ENCODE measurements around the gene DAB2. TPM values are rescaled to one million over a fixed set of nuclear protein-coding genes. Genes with fewer than 3 reads are reported as not detected.
A peak's percentile ranks its signal among the peaks of the same experiment; 100 is the strongest.

The DAB2 gene
- total and polyA plus RNA-seq, 4 donors: 29.6 to 112 (median 69.8) TPM

DNA sequence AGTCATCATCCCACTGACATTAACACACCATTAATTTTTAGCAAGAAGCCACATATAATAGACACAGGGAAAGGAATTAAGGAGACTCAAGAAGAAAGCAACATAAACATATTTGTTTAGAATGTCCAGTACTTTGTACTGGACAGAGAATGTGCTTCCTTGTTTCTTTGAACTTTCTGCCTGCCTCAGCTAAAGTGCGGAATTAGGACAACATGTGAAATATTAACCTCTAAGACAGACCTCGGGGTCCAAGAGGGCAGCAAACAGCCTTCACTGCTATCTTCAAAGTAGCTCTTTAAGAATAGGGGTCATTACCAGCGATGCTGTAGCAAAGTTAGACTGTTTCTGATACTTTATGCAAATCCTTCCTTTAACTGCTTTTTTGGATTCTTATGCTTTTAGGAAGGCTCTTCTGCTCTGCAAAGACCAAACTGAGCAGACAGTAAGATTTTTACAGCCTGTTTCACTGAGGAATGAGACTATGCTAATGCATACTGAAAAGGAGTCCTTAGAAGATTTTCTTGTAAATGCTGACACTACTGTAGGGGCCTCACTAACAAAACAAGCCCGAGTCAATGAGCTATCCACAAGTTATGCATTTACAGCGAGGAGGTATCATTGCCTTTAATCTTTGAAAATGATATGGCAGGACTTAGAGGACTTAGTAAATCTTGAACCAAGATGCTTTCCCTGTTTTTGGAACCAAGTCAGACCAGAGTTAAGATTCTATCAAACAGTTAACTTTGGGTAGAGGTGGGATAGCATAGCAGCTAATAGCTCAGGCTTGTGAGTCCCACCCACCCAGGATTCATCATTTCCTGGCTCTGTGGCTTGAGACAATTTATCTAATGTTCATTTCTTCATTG, 23.8 kb downstream of the DAB2 start:
- H3K36me3 ChIP-seq (ENCODE audit: control insufficient read depth in 4 of 4, insufficient read depth in 4 of 4, low read length in 4 of 4): peaks cover 0 to 6% (median 4%) of the 10 kb centered on the region in 4 donors
- TF ChIP-seq, protein P1, sequence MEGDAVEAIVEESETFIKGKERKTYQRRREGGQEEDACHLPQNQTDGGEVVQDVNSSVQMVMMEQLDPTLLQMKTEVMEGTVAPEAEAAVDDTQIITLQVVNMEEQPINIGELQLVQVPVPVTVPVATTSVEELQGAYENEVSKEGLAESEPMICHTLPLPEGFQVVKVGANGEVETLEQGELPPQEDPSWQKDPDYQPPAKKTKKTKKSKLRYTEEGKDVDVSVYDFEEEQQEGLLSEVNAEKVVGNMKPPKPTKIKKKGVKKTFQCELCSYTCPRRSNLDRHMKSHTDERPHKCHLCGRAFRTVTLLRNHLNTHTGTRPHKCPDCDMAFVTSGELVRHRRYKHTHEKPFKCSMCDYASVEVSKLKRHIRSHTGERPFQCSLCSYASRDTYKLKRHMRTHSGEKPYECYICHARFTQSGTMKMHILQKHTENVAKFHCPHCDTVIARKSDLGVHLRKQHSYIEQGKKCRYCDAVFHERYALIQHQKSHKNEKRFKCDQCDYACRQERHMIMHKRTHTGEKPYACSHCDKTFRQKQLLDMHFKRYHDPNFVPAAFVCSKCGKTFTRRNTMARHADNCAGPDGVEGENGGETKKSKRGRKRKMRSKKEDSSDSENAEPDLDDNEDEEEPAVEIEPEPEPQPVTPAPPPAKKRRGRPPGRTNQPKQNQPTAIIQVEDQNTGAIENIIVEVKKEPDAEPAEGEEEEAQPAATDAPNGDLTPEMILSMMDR (IDR thresholded peaks at IDR 0.05; ENCODE audit: control extremely low read depth, extremely low read depth): no peak
- no peak for ATAC-seq (ENCODE audit: insufficient read depth, low FRiP score)
- H3K9ac ChIP-seq (ENCODE audit: insufficient read depth in 1 of 2, low read length in 2 of 2): no peak overlapping the region
- H3K4me1 ChIP-seq (ENCODE audit: control insufficient read depth in 5 of 5, insufficient read depth in 5 of 5, low read length in 5 of 5): peaks cover 0 to 14% (median 9%) of the 10 kb centered on the region in 5 donors
- H3K27ac ChIP-seq (ENCODE audit: low read depth in 1 of 2, low read length in 1 of 2): peak overlapping the region in 1 of 2 donors; percentile 33
- H3K4me3 ChIP-seq: no peak overlapping the region
- WGBS, 2 donors: 64 to 67% methylated on average over 5 of the region's 5 CpGs
- DNase-seq: no peak
- no peaks in the 10 kb centered on the region for H3K27me3 ChIP-seq (ENCODE audit: control insufficient read depth in 3 of 3, insufficient read depth in 3 of 3, low read length in 2 of 3)
- H3K9me3 ChIP-seq (ENCODE audit: control insufficient read depth in 4 of 4, insufficient read depth in 3 of 4, low read length in 3 of 4): no peaks in the 10 kb centered on the region

DNA sequence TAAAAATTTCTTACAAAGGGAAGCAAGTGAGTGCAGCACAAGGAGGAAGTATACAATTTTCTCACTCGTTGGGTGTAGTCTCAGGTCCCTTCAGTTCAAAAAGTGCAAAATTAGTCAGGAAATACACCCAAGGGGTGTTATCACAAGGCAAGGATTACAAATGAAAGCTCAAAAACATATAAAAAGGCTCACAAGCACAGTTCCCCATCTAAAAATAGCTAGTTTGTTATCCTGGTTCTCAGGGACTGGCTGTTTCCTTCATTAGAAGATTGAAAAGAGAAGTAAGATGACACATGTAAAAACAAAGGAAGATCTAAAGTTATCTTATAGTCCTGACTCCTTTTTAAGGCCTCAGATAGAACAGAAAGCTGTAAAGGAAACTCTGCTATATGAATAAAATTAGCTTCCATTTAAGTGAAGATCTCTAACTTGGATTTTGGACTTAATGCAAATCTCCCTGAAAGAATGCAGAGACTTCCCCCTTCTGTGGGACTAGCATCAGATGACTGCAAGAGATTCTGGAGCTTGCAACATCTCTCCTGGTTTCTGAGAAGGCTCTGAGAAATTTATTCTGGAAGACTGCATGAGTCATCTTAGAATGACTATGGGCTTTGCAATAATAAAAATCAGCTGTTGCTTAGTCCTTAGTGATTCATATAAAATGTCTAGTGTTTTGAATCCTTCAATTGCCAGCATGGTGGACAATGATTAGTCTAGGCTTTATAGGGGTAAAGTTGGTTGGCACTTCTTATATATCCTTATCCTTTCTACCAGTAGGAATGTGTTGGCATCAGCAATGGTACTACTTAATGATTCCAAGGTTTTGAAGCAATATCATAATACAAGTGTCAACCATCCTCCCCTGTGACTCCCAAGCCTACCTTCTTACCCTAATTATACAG, 25.4 kb downstream of the DAB2 start:
- DNase-seq: peak in 2 of 3 donors; percentile 47 to 66
- peaks cover 0 to 20% (median 9%) of the 10 kb centered on the region in 5 donors for H3K4me1 ChIP-seq (ENCODE audit: control insufficient read depth in 5 of 5, insufficient read depth in 5 of 5, low read length in 5 of 5)
- H3K4me3 ChIP-seq: no peak overlapping the region
- peak overlapping the region in 1 of 2 donors; percentile 79 for H3K27ac ChIP-seq (ENCODE audit: low read depth in 1 of 2, low read length in 1 of 2)
- whole genome bisulfite sequencing, 2 donors: 8 to 36% methylated on average over 1 of the region's 1 CpG
- TF ChIP-seq, protein P1 (IDR thresholded peaks at IDR 0.05; ENCODE audit: control extremely low read depth, extremely low read depth): no peak
- H3K9ac ChIP-seq (ENCODE audit: insufficient read depth in 1 of 2, low read length in 2 of 2): no peak overlapping the region
- H3K36me3 ChIP-seq (ENCODE audit: control insufficient read depth in 4 of 4, insufficient read depth in 4 of 4, low read length in 4 of 4): peaks cover 0 to 6% (median 4%) of the 10 kb centered on the region in 4 donors
- H3K9me3 ChIP-seq (ENCODE audit: control insufficient read depth in 4 of 4, insufficient read depth in 3 of 4, low read length in 3 of 4): no peaks in the 10 kb centered on the region
- peak; percentile 75 for ATAC-seq (ENCODE audit: insufficient read depth, low FRiP score)
- H3K27me3 ChIP-seq (ENCODE audit: control insufficient read depth in 3 of 3, insufficient read depth in 3 of 3, low read length in 2 of 3): no peaks in the 10 kb centered on the region

DNA sequence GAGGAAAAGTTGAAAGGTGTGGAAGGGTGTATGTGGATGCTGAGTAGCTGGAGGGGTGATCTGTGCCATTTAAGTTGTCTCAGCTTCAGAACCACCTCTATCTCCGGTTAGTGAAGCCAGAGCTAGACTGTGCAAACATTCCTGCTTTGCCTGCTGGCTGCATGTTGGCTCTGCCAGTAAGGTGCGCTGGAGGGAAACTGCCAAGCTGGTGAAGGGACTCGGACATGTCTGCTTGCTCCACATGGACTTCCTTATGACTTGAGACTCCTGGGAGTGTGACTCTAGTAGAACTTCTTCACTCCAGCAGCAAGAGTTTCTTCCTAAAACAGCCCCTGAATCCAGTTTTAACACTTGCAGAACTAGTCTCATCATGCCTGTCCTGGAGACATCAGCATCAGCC, 27.9 kb downstream of the DAB2 start:
- Histone ChIP-seq H3K4me3 (no peak overlapping the region), H3K27ac (ENCODE audit: low read depth in 1 of 2, low read length in 1 of 2) (peak overlapping the region in 1 of 2 donors; percentile 56), H3K27me3 (ENCODE audit: control insufficient read depth in 3 of 3, insufficient read depth in 3 of 3, low read length in 2 of 3) (no peaks in the 10 kb centered on the region), H3K9me3 (ENCODE audit: control insufficient read depth in 4 of 4, insufficient read depth in 3 of 4, low read length in 3 of 4) (no peaks in the 10 kb centered on the region), H3K36me3 (ENCODE audit: control insufficient read depth in 4 of 4, insufficient read depth in 4 of 4, low read length in 4 of 4) (peaks cover 9 to 16% (median 12%) of the 10 kb centered on the region in 4 donors), H3K9ac (ENCODE audit: insufficient read depth in 1 of 2, low read length in 2 of 2) (no peak overlapping the region), H3K4me1 (ENCODE audit: control insufficient read depth in 5 of 5, insufficient read depth in 5 of 5, low read length in 5 of 5) (peaks cover 0 to 20% (median 9%) of the 10 kb centered on the region in 5 donors)
- 84 to 98% methylated on average over 3 of the region's 3 CpGs for WGBS, 2 donors
- ATAC-seq (ENCODE audit: insufficient read depth, low FRiP score) (no peak), DNase-seq (no peak)
- TF ChIP-seq, protein P1 (IDR thresholded peaks at IDR 0.05; ENCODE audit: control extremely low read depth, extremely low read depth): no peak

Data from lung (tissue), 12 donors.